Caco-2 (cell line): ENCODE results near the gene COX11. TPM values are rescaled to one million over a fixed set of nuclear protein-coding genes. Genes with fewer than 3 reads are reported as not detected.

ENCODE experiments used
- BruUV-seq: library from RNA; stranded (reverse); fragments of 400-500 nt; replicated peaks from 2 replicates; lab custom pipeline; 2021; lab: Mats Ljungman, UMichigan
- CTCF ChIA-PET: fragments of 300-600 bp; sonication (Branson Sonifier 250); formaldehyde crosslinking; loops from one replicate; lab custom pipeline; 2022; ENCODE audit warnings: antibody characterized with exemption; lab: Charles Lee
- POLR2A ChIA-PET: fragments of 300-600 bp; sonication (Branson Sonifier 250); formaldehyde crosslinking; loops from one replicate; lab custom pipeline; 2022; ENCODE audit warnings: antibody characterized with exemption; lab: Charles Lee
- DNase-seq, 2 experiments: peaks; one replicate each; pipeline versions ENCODE4 v3.0.0 to v3.0.0-alpha.2; 2020 to 2022
- H3K27me3 ChIP-seq: replicated peaks from 2 replicates; pipeline ENCODE4 v1.6.0; 2011; ENCODE audit warnings: low read length; ENCODE audit not compliant: control insufficient read depth, insufficient read depth
- H3K36me3 ChIP-seq: 2 replicates; pipeline ENCODE4 v1.5.1; 2011; ENCODE audit warnings: low read length; ENCODE audit not compliant: control insufficient read depth, insufficient read depth
- H3K4me1 ChIP-seq: fragments of 250-450 bp; sonication (Bioruptor Pico); 2 replicates; pipeline ENCODE4 v1.5.1; 2020; ENCODE audit warnings: mild to moderate bottlenecking
- H3K4me3 ChIP-seq: 2 replicates; pipeline ENCODE4 v1.5.1; 2011; ENCODE audit warnings: low read depth, mild to moderate bottlenecking, control low read depth, low read length
- H3K9me3 ChIP-seq: fragments of 250-450 bp; sonication (Bioruptor Pico); 2 replicates; pipeline ENCODE4 v1.5.1; 2020; ENCODE audit warnings: mild to moderate bottlenecking, moderate library complexity
- H3K27ac Mint-ChIP-seq: one replicate; pipeline ENCODE4 v1.8.0; 2022; ENCODE audit warnings: mixed read lengths; ENCODE audit not compliant: unreplicated experiment
- H3K27me3 Mint-ChIP-seq: one replicate; pipeline ENCODE4 v1.8.0; 2022; ENCODE audit warnings: mixed read lengths; ENCODE audit not compliant: insufficient read depth, unreplicated experiment
- H3K36me3 Mint-ChIP-seq: one replicate; pipeline ENCODE4 v1.8.0; 2022; ENCODE audit warnings: mild to moderate bottlenecking, mixed read lengths; ENCODE audit not compliant: insufficient read depth, unreplicated experiment
- H3K4me1 Mint-ChIP-seq: one replicate; pipeline ENCODE4 v1.8.0; 2022; ENCODE audit warnings: low read depth, mixed read lengths; ENCODE audit not compliant: unreplicated experiment
- H3K4me3 Mint-ChIP-seq: one replicate; pipeline ENCODE4 v1.8.0; 2022; ENCODE audit warnings: mild to moderate bottlenecking, moderate library complexity, mixed read lengths; ENCODE audit not compliant: unreplicated experiment
- H3K9me3 Mint-ChIP-seq: one replicate; pipeline ENCODE4 v1.8.0; 2022; ENCODE audit warnings: mixed read lengths; ENCODE audit not compliant: unreplicated experiment
- CTCF ChIP-seq, 2 experiments: fragments of 200-600 bp in 1 of 2; IDR thresholded peaks; 1 replicate in 1 of 2; 2 replicates in 1 of 2; pipeline versions ENCODE4 v1.5.1 to v1.8.0; 2011 to 2022; ENCODE audit warnings: antibody characterized with exemption in 1 of 2, control low read depth in 1 of 2, inconsistent platforms in 1 of 2, low read depth in 1 of 2, low read length in 1 of 2, mild to moderate bottlenecking in 1 of 2, moderate library complexity in 1 of 2; ENCODE audit not compliant: insufficient read depth in 1 of 2, severe bottlenecking in 1 of 2, unreplicated experiment in 1 of 2
- intact Hi-C: fragments of 100-400 bp; cut with micrococcal nuclease; formaldehyde crosslinking; loops from one replicate; pipeline ENCODE4 v1.10.0; 2022; ENCODE audit not compliant: unreplicated experiment
- total RNA-seq: library from RNA; stranded (reverse); gene quantifications from 2 replicates; pipeline ENCODE4 v1.2.3, GENCODE V29; 2022

COX11 gene
- total RNA-seq, 1 experiment from 2014 or later, result 77.6 TPM

GRCh38 chr17:54945671-54946070, 22.8 kb downstream of the COX11 start:
- Mint-ChIP-seq H3K4me1 (peaks cover 11% of the 10 kb centered on the region), H3K27me3 (no peaks in the 10 kb centered on the region), H3K36me3 (peaks cover 7% of the 10 kb centered on the region), H3K27ac (no peak overlapping the region), H3K9me3 (no peaks in the 10 kb centered on the region), H3K4me3 (no peak overlapping the region)
- no TSS peak for BruUV-seq
- ChIA-PET CTCF (no interaction called here), POLR2A (no interaction called here)
- TF ChIP-seq CTCF (IDR thresholded peaks at IDR 0.05; ENCODE audit: insufficient read depth in 1 of 2, low read depth in 1 of 2, low read length in 1 of 2, severe bottlenecking in 1 of 2, unreplicated experiment in 1 of 2), result no peak
- Histone ChIP-seq H3K27me3 (no peaks in the 10 kb centered on the region), H3K4me1 (no peaks in the 10 kb centered on the region), H3K4me3 (no peak overlapping the region), H3K36me3 (peaks cover 1% of the 10 kb centered on the region; the same call in 1 of the 2 replicates), H3K9me3 (no peaks in the 10 kb centered on the region)
- no peak for DNase-seq
- intact Hi-C loops, result no loop called here

- Histone ChIP-seq H3K4me3 (no peak overlapping the region), H3K9me3 (no peaks in the 10 kb centered on the region), H3K27me3 (no peaks in the 10 kb centered on the region), H3K4me1 (no peaks in the 10 kb centered on the region), H3K36me3 (peaks cover 1% of the 10 kb centered on the region; the same call in 1 of the 2 replicates)
- ChIA-PET POLR2A (no interaction called here), CTCF (no interaction called here)
- Mint-ChIP-seq H3K36me3 (peaks cover 7% of the 10 kb centered on the region), H3K4me3 (no peak overlapping the region), H3K4me1 (peaks cover 11% of the 10 kb centered on the region), H3K27me3 (no peaks in the 10 kb centered on the region), H3K9me3 (no peaks in the 10 kb centered on the region), H3K27ac (no peak overlapping the region)
- TF ChIP-seq CTCF (IDR thresholded peaks at IDR 0.05; ENCODE audit: insufficient read depth in 1 of 2, low read depth in 1 of 2, low read length in 1 of 2, severe bottlenecking in 1 of 2, unreplicated experiment in 1 of 2), result no peak
- no TSS peak for BruUV-seq
- no peak for DNase-seq
- intact Hi-C loops, result no loop called here
Measured at GRCh38 chr17:54945231-54945630, 23.2 kb downstream of the COX11 start.

- H3K27ac Mint-ChIP-seq, result no peak overlapping the region
- no peak for TF ChIP-seq CTCF (IDR thresholded peaks at IDR 0.05; ENCODE audit: insufficient read depth in 1 of 2, low read depth in 1 of 2, low read length in 1 of 2, severe bottlenecking in 1 of 2, unreplicated experiment in 1 of 2)
- H3K27me3 Mint-ChIP-seq, result no peaks in the 10 kb centered on the region
- POLR2A ChIA-PET, result no interaction called here
- Histone ChIP-seq H3K27me3 (no peaks in the 10 kb centered on the region), H3K4me3 (no peak overlapping the region), H3K9me3 (no peaks in the 10 kb centered on the region), H3K36me3 (peaks cover 1% of the 10 kb centered on the region; the same call in 1 of the 2 replicates), H3K4me1 (no peaks in the 10 kb centered on the region)
- no peaks in the 10 kb centered on the region for H3K9me3 Mint-ChIP-seq
- BruUV-seq, result no TSS peak
- peaks cover 11% of the 10 kb centered on the region for H3K4me1 Mint-ChIP-seq
- intact Hi-C loops, result no loop called here
- H3K4me3 Mint-ChIP-seq, result no peak overlapping the region
- DNase-seq, result no peak
- H3K36me3 Mint-ChIP-seq, result peaks cover 7% of the 10 kb centered on the region
- CTCF ChIA-PET, result no interaction called here
Measured at GRCh38 chr17:54944796-54945195, 23.7 kb downstream of the COX11 start.
